SH-SY5Y (cell line): ENCODE data around the gene INHBA.

Experiments used
- GATA2 ChIP-seq: IDR thresholded peaks from 2 replicates; pipeline ENCODE4 v1.6.1; 2011; ENCODE audit warnings: mild to moderate bottlenecking, low read depth, low read length
- GATA3 ChIP-seq: IDR thresholded peaks from 2 replicates; pipeline ENCODE4 v1.6.1; 2011; ENCODE audit warnings: low read depth, mild to moderate bottlenecking, low read length, moderate library complexity

GRCh38 chr7:41641665-41642014, 61.2 kb downstream of the INHBA start:
- no peak for TF ChIP-seq GATA2
- TF ChIP-seq GATA3 = no peak
